Upper lobe of left lung (tissue), 6 donors: ENCODE measurements around the gene EDN2. TPM values are rescaled to one million over a fixed set of nuclear protein-coding genes. Genes with fewer than 3 reads are reported as not detected.

ENCODE experiments used
- ATAC-seq, 2 donors: fragments of 200-7000 bp; cut with Tn5 transposase; one replicate each; pipeline ENCODE4 v1.9.1; 2022; ENCODE audit warnings: mild to moderate bottlenecking in 2 of 2, moderate library complexity in 2 of 2; ENCODE audit not compliant: low FRiP score in 2 of 2
- DNase-seq, 2 donors: peaks; one replicate each; pipeline ENCODE4 v3.0.0-alpha.2; 2019 to 2020
- H3K27ac ChIP-seq, 4 donors: fragments of 200-600 bp; sonication (generic); one replicate each; pipeline ENCODE4 v1.5.1; 2016 to 2019
- H3K27me3 ChIP-seq, 4 donors: fragments of 200-600 bp; sonication (generic); one replicate each; pipeline ENCODE4 v1.5.1; 2017 to 2019
- H3K36me3 ChIP-seq, 4 donors: fragments of 200-600 bp; sonication (generic); one replicate each; pipeline ENCODE4 v1.5.1; 2016 to 2019
- H3K4me1 ChIP-seq, 4 donors: fragments of 200-600 bp; sonication (generic); one replicate each; pipeline ENCODE4 v1.5.1; 2018 to 2019
- H3K4me3 ChIP-seq, 4 donors: fragments of 200-600 bp; sonication (generic); one replicate each; pipeline ENCODE4 v1.5.1; 2017 to 2019; ENCODE audit warnings: mild to moderate bottlenecking in 2 of 4, moderate library complexity in 1 of 4
- H3K9me3 ChIP-seq, 4 donors: fragments of 200-600 bp; sonication (generic); one replicate each; pipeline ENCODE4 v1.5.1; 2018 to 2019
- CTCF ChIP-seq, 6 experiments: fragments of 450-650 bp in 4 of 6; fragments of 200-600 bp in 2 of 6; sonication (generic) in 2 of 6; IDR thresholded peaks; one replicate each; pipeline ENCODE4 v1.5.1; 2016 to 2019; ENCODE audit warnings: antibody characterized with exemption in 6 of 6
- EP300 ChIP-seq, 4 donors: sonication (generic); formaldehyde crosslinking; IDR thresholded peaks; one replicate each; pipeline ENCODE4 v1.5.1; 2017; ENCODE audit warnings: antibody characterized with exemption in 4 of 4, control low read depth in 2 of 4
- POLR2A ChIP-seq, 4 donors: fragments of 450-650 bp; IDR thresholded peaks; one replicate each; pipeline ENCODE4 v1.5.1; 2016 to 2017; ENCODE audit warnings: antibody characterized with exemption in 4 of 4, mild to moderate bottlenecking in 2 of 4
- POLR2AphosphoS5 ChIP-seq, 2 donors: sonication (generic); formaldehyde crosslinking; IDR thresholded peaks; one replicate each; pipeline ENCODE4 v1.5.1; 2017; ENCODE audit warnings: antibody characterized with exemption in 2 of 2
- WGBS, 2 donors: methylation state at CpG; one replicate each; pipeline ENCODE4 v1.1.5; 2017 to 2018; 5-methylcytosine and 5-hydroxymethylcytosine counted together
- total RNA-seq, 6 donors: library from RNA; depleted of rRNA in 4 of 6; stranded (reverse); fragments of >200 nt in 4 of 6; gene quantifications; one replicate each; pipeline versions ENCODE4 v1.1.0 to v1.2.1, GENCODE V29; 2016 to 2021
- donor health status: DM: no; HTN: no; CAD: no; lungs with moderate emphysema.
- donor health status: DM: no; HTN: yes; CAD: no; lungs with severe emphysema.

Gene EDN2
- total RNA-seq, 6 donors from 2014 or later, result 0.49 to 4.0 (median 0.77) TPM; not detected in 3

- TF ChIP-seq POLR2A (IDR thresholded peaks at IDR 0.05), result no peak
- TF ChIP-seq CTCF (IDR thresholded peaks at IDR 0.05), result no peak
- TF ChIP-seq EP300 (IDR thresholded peaks at IDR 0.05), result no peak
- TF ChIP-seq POLR2AphosphoS5 (IDR thresholded peaks at IDR 0.05), result no peak
Measured at GRCh38 chr1:41497461-41498030, 13.1 kb upstream of the EDN2 start.

GRCh38 chr1:41497056-41497440, 12.6 kb upstream of the EDN2 start:
- peaks cover 49 to 60% (median 51%) of the 10 kb centered on the region in 4 donors for H3K4me1 ChIP-seq
- peak overlapping the region; percentile 87 to 90 (median 88) for H3K27ac ChIP-seq

More at GRCh38 chr1:41497461-41498030, 13.1 kb upstream of the EDN2 start:
- DNase-seq (no peak), ATAC-seq (no peak)
- Histone ChIP-seq H3K4me1 (peaks cover 49 to 65% (median 51%) of the 10 kb centered on the region in 4 donors), H3K27ac (peak overlapping the region; percentile 74 to 90 (median 88)), H3K27me3 (no peaks in the 10 kb centered on the region), H3K36me3 (no peaks in the 10 kb centered on the region), H3K4me3 (no peak overlapping the region), H3K9me3 (no peaks in the 10 kb centered on the region)
- WGBS, 2 donors, result 96 to 97% methylated on average over 7 of the region's 7 CpGs

GRCh38 chr1:41496080-41497055, 11.9 kb upstream of the EDN2 start:
- Histone ChIP-seq H3K4me1 (peaks cover 49 to 60% (median 51%) of the 10 kb centered on the region in 4 donors), H3K27ac (peak overlapping the region; percentile 87 to 90 (median 88)), H3K36me3 (no peaks in the 10 kb centered on the region), H3K4me3 (peak overlapping the region in 3 of 4 donors; percentile 30 to 41 (median 36)), H3K9me3 (no peaks in the 10 kb centered on the region), H3K27me3 (no peaks in the 10 kb centered on the region)
- 22% methylated on average over 19 of the region's 74 CpGs; no CpG with 5 or more reads in 1 of the 2 donors for WGBS, 2 donors
- TF ChIP-seq EP300 (IDR thresholded peaks at IDR 0.05) (peak in 3 of 4 donors; percentile 94 to 100 (median 99)), CTCF (IDR thresholded peaks at IDR 0.05) (peak in 5 of 6 experiments; percentile 13 to 69 (median 60)), POLR2AphosphoS5 (IDR thresholded peaks at IDR 0.05) (peak; percentile 97), POLR2A (IDR thresholded peaks at IDR 0.05) (peak in 3 of 4 donors; percentile 30 to 83 (median 57))
- ATAC-seq, result peak; percentile 76 to 89
- peak; percentile 91 to 96 for DNase-seq

More at GRCh38 chr1:41497056-41497440, 12.6 kb upstream of the EDN2 start:
- no peak for ATAC-seq
- H3K36me3 ChIP-seq, result no peaks in the 10 kb centered on the region
- DNase-seq, result peak in 1 of 2 donors; percentile 77
- no peaks in the 10 kb centered on the region for H3K27me3 ChIP-seq
- no peak for TF ChIP-seq POLR2AphosphoS5 (IDR thresholded peaks at IDR 0.05)
- no peak for TF ChIP-seq POLR2A (IDR thresholded peaks at IDR 0.05)
- no peak for TF ChIP-seq CTCF (IDR thresholded peaks at IDR 0.05)
- TF ChIP-seq EP300 (IDR thresholded peaks at IDR 0.05), result no peak
- H3K4me3 ChIP-seq, result no peak overlapping the region
- WGBS, 2 donors, result 88 to 100% methylated on average over 1 to 13 of the region's 13 CpGs
- no peaks in the 10 kb centered on the region for H3K9me3 ChIP-seq

GRCh38 chr1:41495210-41495948, 10.9 kb upstream of the EDN2 start:
- WGBS, 2 donors, result 62 to 72% methylated on average over 12 to 19 of the region's 19 CpGs
- Histone ChIP-seq H3K27me3 (no peaks in the 10 kb centered on the region), H3K27ac (peak overlapping the region; percentile 87 to 90 (median 88)), H3K4me1 (peaks cover 48 to 52% (median 50%) of the 10 kb centered on the region in 4 donors), H3K4me3 (peak overlapping the region in 3 of 4 donors; percentile 30 to 41 (median 36)), H3K36me3 (no peaks in the 10 kb centered on the region), H3K9me3 (no peaks in the 10 kb centered on the region)
- ATAC-seq, result no peak
- peak in 1 of 2 donors; percentile 46 for DNase-seq
- TF ChIP-seq POLR2A (IDR thresholded peaks at IDR 0.05) (no peak), CTCF (IDR thresholded peaks at IDR 0.05) (peak in 1 of 6 experiments; percentile 6)
